HG03064 (cell line): ENCODE measurements around the gene PSMC3IP.
A peak's percentile ranks its signal among the peaks of the same experiment; 100 is the strongest.
"Not testable (repeated sequence)": the region's sequence is repeated elsewhere in the genome, so short reads cannot be mapped to it uniquely, and the experiment has no call there.

ENCODE experiments used
- ATAC-seq: cut with Tn5 transposase; IDR thresholded peaks from one replicate; pipeline ENCODE4 v1.9.1; 2021; ENCODE audit warnings: low read depth; ENCODE audit not compliant: unreplicated experiment

Gene PSMC3IP

GRCh38 chr17:42562388-42563142, 15.0 kb downstream of the PSMC3IP start:
- no peak for ATAC-seq

GRCh38 chr17:42561897-42562387, 15.6 kb downstream of the PSMC3IP start, which contains the start of gene COASY:
COASY (plus strand) TSS chr17:42562148; CDS start chr17:42562623, 475 bp downstream.
- no peak for ATAC-seq

GRCh38 chr17:42560246-42560645, 17.3 kb downstream of the PSMC3IP start:
- ATAC-seq, result no peak

- no peak for ATAC-seq
These were observed 18.5 kb downstream of the PSMC3IP start for GRCh38 chr17:42559075-42559474.

GRCh38 chr17:42555961-42556617, 21.4 kb downstream of the PSMC3IP start:
- ATAC-seq, result not testable (repeated sequence)

- no peak for ATAC-seq
These were observed 22.4 kb downstream of the PSMC3IP start for GRCh38 chr17:42555122-42555622.

- ATAC-seq, result peak; percentile 58
These were observed 23.0 kb downstream of the PSMC3IP start for GRCh38 chr17:42554250-42555121.

GRCh38 chr17:42553866-42554249, 23.7 kb downstream of the PSMC3IP start:
- ATAC-seq, result no peak

GRCh38 chr17:42553161-42553818, 24.2 kb downstream of the PSMC3IP start:
- ATAC-seq, result no peak

- not testable (repeated sequence) for ATAC-seq
These were observed 24.8 kb downstream of the PSMC3IP start, which contains the start of gene HSD17B1 for GRCh38 chr17:42552736-42553135. HSD17B1 (plus strand) TSS chr17:42552923; CDS start chr17:42552934, 11 bp downstream.

GRCh38 chr17:42548993-42549755, 28.4 kb downstream of the PSMC3IP start:
- no peak for ATAC-seq

GRCh38 chr17:42548070-42548837, 29.3 kb downstream of the PSMC3IP start:
- no peak for ATAC-seq

- no peak for ATAC-seq
These were observed 29.8 kb downstream of the PSMC3IP start for GRCh38 chr17:42547698-42548069.

- no peak for ATAC-seq
These were observed 30.5 kb downstream of the PSMC3IP start for GRCh38 chr17:42547001-42547461.

- not testable (repeated sequence) for ATAC-seq
These were observed 31.6 kb downstream of the PSMC3IP start for GRCh38 chr17:42545755-42546505.

- no peak for ATAC-seq
These were observed 32.6 kb downstream of the PSMC3IP start for GRCh38 chr17:42544874-42545283.

GRCh38 chr17:42543190-42544079, 34.1 kb downstream of the PSMC3IP start:
- no peak for ATAC-seq
